K562 (cell line): Measurements from ENCODE around the gene PI4K2B.

Experiments
- EGR1 ChIP-seq: fragments of 450-650 bp; conservative IDR thresholded peaks from 2 replicates; pipeline ENCODE4 v1.6.1; 2017; ENCODE audit warnings: mild to moderate bottlenecking
- GABPB1 ChIP-seq: sonication (generic); formaldehyde crosslinking; IDR thresholded peaks from 2 replicates; pipeline ENCODE4 v1.8.0; 2022; ENCODE audit warnings: mild to moderate bottlenecking, missing genetic modification reagents
- MCM5 ChIP-seq: fragments of 450-650 bp; IDR thresholded peaks from 2 replicates; pipeline ENCODE4 v1.6.1; 2016; ENCODE audit warnings: low read depth
- MYC ChIP-seq, 2 experiments: fragments of 250-450 bp in 1 of 2; sonication (Bioruptor Pico) in 1 of 2; IDR thresholded peaks; 2 replicates each; pipeline versions ENCODE4 v1.5.1 to v1.6.1; 2012 to 2021; ENCODE audit warnings: low read depth in 2 of 2, borderline replicate concordance in 1 of 2, improper control_type of control experiment in 1 of 2, low read length in 1 of 2, mild to moderate bottlenecking in 1 of 2, moderate library complexity in 1 of 2
- RCOR1 ChIP-seq, 2 experiments: IDR thresholded peaks; 2 replicates each; pipeline ENCODE4 v1.6.1; 2012; ENCODE audit warnings: low read depth in 2 of 2, low read length in 2 of 2, borderline replicate concordance in 1 of 2, improper control_type of control experiment in 1 of 2
- SETDB1 ChIP-seq: IDR thresholded peaks from one replicate; pipeline ENCODE4 v1.6.1; 2012; ENCODE audit warnings: low read length, control low read depth, inconsistent platforms
- SOX6 ChIP-seq: fragments of 450-650 bp; IDR thresholded peaks from 2 replicates; pipeline ENCODE4 v1.6.1; 2014; ENCODE audit warnings: mild to moderate bottlenecking
- SP2 ChIP-seq: IDR thresholded peaks from 2 replicates; pipeline ENCODE4 v1.6.1; 2011; ENCODE audit warnings: mild to moderate bottlenecking, low read depth, low read length, moderate library complexity; ENCODE audit not compliant: poor library complexity, severe bottlenecking; ENCODE audit errors: extremely low read depth
- THRAP3 ChIP-seq: fragments of 450-650 bp; IDR thresholded peaks from 2 replicates; pipeline ENCODE4 v1.6.1; 2016; ENCODE audit warnings: mild to moderate bottlenecking, inconsistent platforms, borderline replicate concordance
- ZNF644 ChIP-seq: fragments of 200-800 bp; sonication (Bioruptor generic); IDR thresholded peaks from 2 replicates; pipeline ENCODE4 v1.6.1; 2016; ENCODE audit warnings: low read depth, missing genetic modification characterization, missing compliant biosample characterization
- ZNF668 ChIP-seq: fragments of 250-450 bp; sonication (Bioruptor Pico); IDR thresholded peaks from 2 replicates; pipeline ENCODE4 v1.8.0; 2022; ENCODE audit warnings: mild to moderate bottlenecking, inconsistent platforms
- TF ChIP-seq, protein P1 (sequence below): fragments of 250-450 bp; sonication (Bioruptor Pico); IDR thresholded peaks from 2 replicates; pipeline ENCODE4 v1.5.0; 2022; ENCODE audit warnings: mild to moderate bottlenecking
- TF ChIP-seq, protein P2 (sequence below): fragments of 250-450 bp; sonication (Bioruptor Pico); IDR thresholded peaks from 2 replicates; pipeline ENCODE4 v1.8.0; 2021; ENCODE audit warnings: mild to moderate bottlenecking, moderate library complexity

DNA sequence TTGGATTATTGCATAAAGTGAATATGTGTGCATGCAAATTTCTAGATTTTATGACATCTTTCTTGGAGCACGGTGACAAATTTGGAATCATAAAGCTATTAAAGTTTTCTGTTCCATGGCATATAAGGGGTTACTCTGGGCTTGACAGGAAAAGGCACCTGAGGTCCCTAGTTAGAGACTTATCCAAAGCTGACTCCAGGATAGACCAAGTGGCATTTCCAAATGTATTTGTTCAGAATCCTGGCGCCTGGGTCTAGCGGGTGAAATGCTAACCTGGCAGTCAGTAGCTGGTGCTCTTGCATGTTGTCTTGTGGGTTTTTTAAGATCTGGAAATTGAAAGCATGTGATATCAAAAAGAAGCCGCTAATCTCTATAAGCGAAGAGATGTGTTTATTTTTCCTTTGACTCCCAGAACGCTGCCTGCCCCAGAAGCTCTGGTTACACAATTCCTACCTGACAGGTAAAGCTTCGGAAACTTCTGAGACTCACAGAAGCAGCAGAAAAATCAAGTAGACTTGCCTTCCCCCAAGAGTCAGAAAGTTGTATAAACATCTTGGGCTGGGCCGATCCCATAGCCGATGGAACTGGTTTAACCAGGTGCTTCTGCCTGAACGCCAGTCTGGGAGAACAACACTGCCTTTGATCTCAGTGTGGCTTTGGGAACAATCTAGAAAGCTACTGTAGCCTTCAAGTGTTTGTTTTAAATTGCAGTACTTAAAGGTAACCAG is 65.8 kb downstream of the PI4K2B start:
- TF ChIP-seq MYC (IDR thresholded peaks at IDR 0.05; ENCODE audit: low read depth, low read length) (no peak), MYC (CRISPR knock-in tag; IDR thresholded peaks at IDR 0.05; ENCODE audit: borderline replicate concordance, low read depth) (no peak), RCOR1 (IDR thresholded peaks at IDR 0.05; ENCODE audit: borderline replicate concordance in 1 of 2, low read depth in 2 of 2, low read length in 2 of 2) (no peak), ZNF668 (CRISPR knock-in tag) (no peak), MCM5 (no peak), SOX6 (no peak), SETDB1 (no peak), ZNF644 (tag) (no peak), THRAP3 (no peak), EGR1 (no peak), GABPB1 (no peak), SP2 (no peak)
- TF ChIP-seq, protein P1, sequence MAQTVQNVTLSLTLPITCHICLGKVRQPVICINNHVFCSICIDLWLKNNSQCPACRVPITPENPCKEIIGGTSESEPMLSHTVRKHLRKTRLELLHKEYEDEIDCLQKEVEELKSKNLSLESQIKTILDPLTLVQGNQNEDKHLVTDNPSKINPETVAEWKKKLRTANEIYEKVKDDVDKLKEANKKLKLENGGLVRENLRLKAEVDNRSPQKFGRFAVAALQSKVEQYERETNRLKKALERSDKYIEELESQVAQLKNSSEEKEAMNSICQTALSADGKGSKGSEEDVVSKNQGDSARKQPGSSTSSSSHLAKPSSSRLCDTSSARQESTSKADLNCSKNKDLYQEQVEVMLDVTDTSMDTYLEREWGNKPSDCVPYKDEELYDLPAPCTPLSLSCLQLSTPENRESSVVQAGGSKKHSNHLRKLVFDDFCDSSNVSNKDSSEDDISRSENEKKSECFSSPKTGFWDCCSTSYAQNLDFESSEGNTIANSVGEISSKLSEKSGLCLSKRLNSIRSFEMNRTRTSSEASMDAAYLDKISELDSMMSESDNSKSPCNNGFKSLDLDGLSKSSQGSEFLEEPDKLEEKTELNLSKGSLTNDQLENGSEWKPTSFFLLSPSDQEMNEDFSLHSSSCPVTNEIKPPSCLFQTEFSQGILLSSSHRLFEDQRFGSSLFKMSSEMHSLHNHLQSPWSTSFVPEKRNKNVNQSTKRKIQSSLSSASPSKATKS: no peak
- TF ChIP-seq, protein P2, sequence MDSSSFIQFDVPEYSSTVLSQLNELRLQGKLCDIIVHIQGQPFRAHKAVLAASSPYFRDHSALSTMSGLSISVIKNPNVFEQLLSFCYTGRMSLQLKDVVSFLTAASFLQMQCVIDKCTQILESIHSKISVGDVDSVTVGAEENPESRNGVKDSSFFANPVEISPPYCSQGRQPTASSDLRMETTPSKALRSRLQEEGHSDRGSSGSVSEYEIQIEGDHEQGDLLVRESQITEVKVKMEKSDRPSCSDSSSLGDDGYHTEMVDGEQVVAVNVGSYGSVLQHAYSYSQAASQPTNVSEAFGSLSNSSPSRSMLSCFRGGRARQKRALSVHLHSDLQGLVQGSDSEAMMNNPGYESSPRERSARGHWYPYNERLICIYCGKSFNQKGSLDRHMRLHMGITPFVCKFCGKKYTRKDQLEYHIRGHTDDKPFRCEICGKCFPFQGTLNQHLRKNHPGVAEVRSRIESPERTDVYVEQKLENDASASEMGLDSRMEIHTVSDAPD (CRISPR knock-in tag): no peak
